ENCODE data around the gene POLR1B. TPM values are rescaled to one million over a fixed set of nuclear protein-coding genes. Genes with fewer than 3 reads are reported as not detected.
"Not testable (repeated sequence)": the region's sequence is repeated elsewhere in the genome, so short reads cannot be mapped to it uniquely, and the experiment has no call there.

POLR1B gene
- total RNA-seq, 1 donor from 2014 or later = 11.7 TPM

DNA sequence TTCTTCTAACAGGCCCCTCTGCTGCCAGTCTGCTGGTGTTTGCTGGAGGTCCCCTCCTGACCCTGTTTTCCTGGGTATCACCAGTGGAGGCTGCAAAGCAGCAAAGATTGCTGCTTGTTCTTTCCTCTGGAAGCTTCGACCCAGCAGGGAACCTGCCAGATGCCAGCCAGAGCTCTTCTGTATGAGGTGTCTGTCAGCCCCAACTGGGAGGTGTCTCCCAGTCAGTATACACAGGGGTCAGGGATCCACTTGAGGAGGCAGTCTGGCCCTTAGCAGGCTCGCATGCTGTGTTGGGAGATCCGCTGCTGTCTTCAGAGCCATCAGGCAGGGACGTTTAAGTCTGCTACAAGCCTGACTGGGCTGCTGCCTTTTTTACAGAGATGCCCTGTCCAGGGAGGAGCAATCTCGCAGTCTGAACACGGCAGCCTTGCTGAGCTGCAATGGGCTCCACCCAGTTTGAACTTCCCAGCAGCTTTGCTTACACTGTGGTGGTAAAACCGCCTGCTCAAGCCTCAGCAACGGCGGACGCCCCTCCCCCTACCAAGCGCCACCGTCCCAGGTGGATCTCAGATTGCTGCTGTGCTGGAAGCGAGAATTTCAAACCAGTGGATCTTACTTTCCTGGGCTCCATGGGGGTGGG is 72.1 kb downstream of the POLR1B start:
- TF ChIP-seq, protein P1, sequence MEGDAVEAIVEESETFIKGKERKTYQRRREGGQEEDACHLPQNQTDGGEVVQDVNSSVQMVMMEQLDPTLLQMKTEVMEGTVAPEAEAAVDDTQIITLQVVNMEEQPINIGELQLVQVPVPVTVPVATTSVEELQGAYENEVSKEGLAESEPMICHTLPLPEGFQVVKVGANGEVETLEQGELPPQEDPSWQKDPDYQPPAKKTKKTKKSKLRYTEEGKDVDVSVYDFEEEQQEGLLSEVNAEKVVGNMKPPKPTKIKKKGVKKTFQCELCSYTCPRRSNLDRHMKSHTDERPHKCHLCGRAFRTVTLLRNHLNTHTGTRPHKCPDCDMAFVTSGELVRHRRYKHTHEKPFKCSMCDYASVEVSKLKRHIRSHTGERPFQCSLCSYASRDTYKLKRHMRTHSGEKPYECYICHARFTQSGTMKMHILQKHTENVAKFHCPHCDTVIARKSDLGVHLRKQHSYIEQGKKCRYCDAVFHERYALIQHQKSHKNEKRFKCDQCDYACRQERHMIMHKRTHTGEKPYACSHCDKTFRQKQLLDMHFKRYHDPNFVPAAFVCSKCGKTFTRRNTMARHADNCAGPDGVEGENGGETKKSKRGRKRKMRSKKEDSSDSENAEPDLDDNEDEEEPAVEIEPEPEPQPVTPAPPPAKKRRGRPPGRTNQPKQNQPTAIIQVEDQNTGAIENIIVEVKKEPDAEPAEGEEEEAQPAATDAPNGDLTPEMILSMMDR (IDR thresholded peaks at IDR 0.05; ENCODE audit: borderline replicate concordance) = no peak
- no peaks in the 10 kb centered on the region for H3K27me3 ChIP-seq (ENCODE audit: low read depth)
- intact Hi-C loops (cut with micrococcal nuclease) = no loop called here
- H3K27ac ChIP-seq (replicated peaks) = no peak overlapping the region
- H3K4me3 ChIP-seq = no peak overlapping the region
- DNase-seq = no peak
- H3K4me1 ChIP-seq = no peaks in the 10 kb centered on the region
- no peaks in the 10 kb centered on the region for H3K36me3 ChIP-seq
- H3K9me3 ChIP-seq (replicated peaks) = no peaks in the 10 kb centered on the region

DNA sequence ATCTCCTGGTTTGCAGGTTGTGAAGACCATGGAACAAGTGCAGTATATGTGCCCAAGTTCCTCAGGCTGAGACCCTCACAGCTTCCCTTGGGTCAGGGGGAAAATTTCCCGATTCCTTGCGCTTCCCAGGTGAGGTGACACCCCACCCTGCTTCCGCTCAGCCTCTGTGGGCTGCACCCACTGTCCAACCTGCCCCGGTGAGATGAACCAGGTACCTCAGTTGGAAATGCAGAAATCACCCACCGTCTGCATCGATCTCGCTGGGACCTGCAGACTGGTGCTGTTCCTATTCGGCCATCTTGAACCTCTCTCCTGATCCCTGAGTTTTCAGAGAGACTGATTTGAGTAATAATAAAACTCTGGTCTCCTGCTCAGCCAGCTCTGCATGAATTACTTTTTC is 72.8 kb downstream of the POLR1B start:
- Histone ChIP-seq H3K9me3 (replicated peaks) (no peaks in the 10 kb centered on the region), H3K4me1 (no peaks in the 10 kb centered on the region), H3K4me3 (no peak overlapping the region), H3K27ac (replicated peaks) (no peak overlapping the region), H3K27me3 (ENCODE audit: low read depth) (no peaks in the 10 kb centered on the region), H3K36me3 (no peaks in the 10 kb centered on the region)
- TF ChIP-seq, protein P1 (IDR thresholded peaks at IDR 0.05; ENCODE audit: borderline replicate concordance) = no peak
- intact Hi-C loops (cut with micrococcal nuclease) = no loop called here
- no peak for DNase-seq

GRCh38 chr2:112615798-112616197 is 73.5 kb downstream of the POLR1B start:
- DNase-seq; H3K27me3 ChIP-seq (ENCODE audit: low read depth); H3K4me3 ChIP-seq; H3K9me3 ChIP-seq (replicated peaks); H3K27ac ChIP-seq (replicated peaks); H3K4me1 ChIP-seq; H3K36me3 ChIP-seq; intact Hi-C loops (cut with micrococcal nuclease): not testable (repeated sequence)

- no peaks in the 10 kb centered on the region for H3K27me3 ChIP-seq (ENCODE audit: low read depth)
- H3K9me3 ChIP-seq (replicated peaks) = no peaks in the 10 kb centered on the region
- intact Hi-C loops (cut with micrococcal nuclease) = no loop called here
- no peak overlapping the region for H3K4me3 ChIP-seq
- TF ChIP-seq, protein P1 (IDR thresholded peaks at IDR 0.05; ENCODE audit: borderline replicate concordance) = no peak
- H3K27ac ChIP-seq (replicated peaks) = no peak overlapping the region
- no peaks in the 10 kb centered on the region for H3K4me1 ChIP-seq
- no peaks in the 10 kb centered on the region for H3K36me3 ChIP-seq
- no peak for DNase-seq
Observed at GRCh38 chr2:112618383-112618782, 76.1 kb downstream of the POLR1B start.

GRCh38 chr2:112621790-112622527 is 79.7 kb downstream of the POLR1B start:
- Histone ChIP-seq H3K4me1 (peaks cover 15% of the 10 kb centered on the region), H3K4me3 (no peak overlapping the region), H3K9me3 (replicated peaks) (no peaks in the 10 kb centered on the region), H3K36me3 (no peaks in the 10 kb centered on the region), H3K27me3 (ENCODE audit: low read depth) (no peaks in the 10 kb centered on the region), H3K27ac (replicated peaks) (no peak overlapping the region)
- no peak for DNase-seq
- TF ChIP-seq, protein P1 (IDR thresholded peaks at IDR 0.05; ENCODE audit: borderline replicate concordance) = no peak
- intact Hi-C loops (cut with micrococcal nuclease) = loop anchor here (10.0 kb wide), 2 partner anchors 63 to 103 kb away; partner anchors contain the start of gene NT5DC4

- no peak for DNase-seq
- Histone ChIP-seq H3K27ac (replicated peaks) (no peak overlapping the region), H3K36me3 (no peaks in the 10 kb centered on the region), H3K27me3 (ENCODE audit: low read depth) (no peaks in the 10 kb centered on the region), H3K9me3 (replicated peaks) (no peaks in the 10 kb centered on the region), H3K4me3 (no peak overlapping the region), H3K4me1 (peaks cover 19% of the 10 kb centered on the region)
- TF ChIP-seq, protein P1 (IDR thresholded peaks at IDR 0.05; ENCODE audit: borderline replicate concordance) = no peak
- intact Hi-C loops (cut with micrococcal nuclease) = loop anchor here (10.0 kb wide), 2 partner anchors 62 to 102 kb away; partner anchors contain the start of gene NT5DC4
Observed at GRCh38 chr2:112622528-112622849, 80.2 kb downstream of the POLR1B start.
